ENCODE measurements around the gene PDE1A. TPM values are rescaled to one million over a fixed set of nuclear protein-coding genes. Genes with fewer than 3 reads are reported as not detected.
A peak's percentile ranks its signal among the peaks of the same experiment; 100 is the strongest.

Gene PDE1A
- total RNA-seq, 1 donor from 2014 or later, result 1.9 TPM

- H3K36me3 Mint-ChIP-seq, result no peaks in the 10 kb centered on the region
- no peak for TF ChIP-seq CTCF (IDR thresholded peaks at IDR 0.05; ENCODE audit: unreplicated experiment)
- no peak for DNase-seq (ENCODE audit: low spot score in 2 of 2, unreplicated experiment in 2 of 2)
- H3K9me3 Mint-ChIP-seq, result peaks cover 6% of the 10 kb centered on the region
- H3K4me1 Mint-ChIP-seq, result peaks cover 15% of the 10 kb centered on the region
- H3K4me3 Mint-ChIP-seq, result no peak overlapping the region
- H3K27me3 Mint-ChIP-seq (ENCODE audit: low read depth), result no peaks in the 10 kb centered on the region
- H3K27ac Mint-ChIP-seq, result no peak overlapping the region
These were observed 71.0 kb downstream of the PDE1A start for GRCh38 chr2:182355815-182356214.

- peaks cover 15% of the 10 kb centered on the region for H3K4me1 Mint-ChIP-seq
- no peak overlapping the region for H3K27ac Mint-ChIP-seq
- TF ChIP-seq CTCF (IDR thresholded peaks at IDR 0.05; ENCODE audit: unreplicated experiment), result no peak
- no peaks in the 10 kb centered on the region for H3K36me3 Mint-ChIP-seq
- H3K9me3 Mint-ChIP-seq, result no peaks in the 10 kb centered on the region
- no peak for DNase-seq (ENCODE audit: low spot score in 2 of 2, unreplicated experiment in 2 of 2)
- H3K4me3 Mint-ChIP-seq, result no peak overlapping the region
- H3K27me3 Mint-ChIP-seq (ENCODE audit: low read depth), result no peaks in the 10 kb centered on the region
These were observed 75.4 kb downstream of the PDE1A start for GRCh38 chr2:182351427-182351826.

GRCh38 chr2:182349268-182349667 is 77.6 kb downstream of the PDE1A start:
- Mint-ChIP-seq H3K4me1 (peaks cover 13% of the 10 kb centered on the region), H3K27me3 (ENCODE audit: low read depth) (no peaks in the 10 kb centered on the region), H3K9me3 (no peaks in the 10 kb centered on the region), H3K36me3 (no peaks in the 10 kb centered on the region), H3K4me3 (no peak overlapping the region), H3K27ac (peak overlapping the region; percentile 15)
- DNase-seq (ENCODE audit: low spot score in 2 of 2, unreplicated experiment in 2 of 2), result no peak
- TF ChIP-seq CTCF (IDR thresholded peaks at IDR 0.05; ENCODE audit: unreplicated experiment), result no peak

DNA sequence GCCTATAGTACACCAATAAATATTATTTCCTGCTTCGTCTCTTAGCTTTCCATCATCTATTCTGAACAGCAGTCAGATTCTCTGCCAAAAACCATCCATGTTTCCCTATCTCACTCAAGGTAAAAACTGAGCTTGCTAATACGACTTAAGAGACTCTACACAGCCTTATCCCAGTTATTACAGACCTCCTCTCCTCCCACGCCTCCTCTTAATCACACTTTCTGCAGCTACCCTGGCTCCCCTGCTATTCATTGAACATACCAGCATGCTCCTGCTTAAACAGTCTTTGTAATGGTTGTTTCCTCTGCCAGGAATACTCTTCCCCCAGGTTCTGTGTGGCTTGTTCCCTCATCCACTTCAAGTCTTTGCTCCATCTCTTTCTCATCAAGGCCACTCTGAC is 81.5 kb downstream of the PDE1A start:
- Mint-ChIP-seq H3K27ac (no peak overlapping the region), H3K36me3 (no peaks in the 10 kb centered on the region), H3K9me3 (no peaks in the 10 kb centered on the region), H3K27me3 (ENCODE audit: low read depth) (no peaks in the 10 kb centered on the region), H3K4me3 (no peak overlapping the region), H3K4me1 (peaks cover 13% of the 10 kb centered on the region)
- DNase-seq (ENCODE audit: low spot score in 2 of 2, unreplicated experiment in 2 of 2), result no peak
- TF ChIP-seq CTCF (IDR thresholded peaks at IDR 0.05; ENCODE audit: unreplicated experiment), result no peak

DNA sequence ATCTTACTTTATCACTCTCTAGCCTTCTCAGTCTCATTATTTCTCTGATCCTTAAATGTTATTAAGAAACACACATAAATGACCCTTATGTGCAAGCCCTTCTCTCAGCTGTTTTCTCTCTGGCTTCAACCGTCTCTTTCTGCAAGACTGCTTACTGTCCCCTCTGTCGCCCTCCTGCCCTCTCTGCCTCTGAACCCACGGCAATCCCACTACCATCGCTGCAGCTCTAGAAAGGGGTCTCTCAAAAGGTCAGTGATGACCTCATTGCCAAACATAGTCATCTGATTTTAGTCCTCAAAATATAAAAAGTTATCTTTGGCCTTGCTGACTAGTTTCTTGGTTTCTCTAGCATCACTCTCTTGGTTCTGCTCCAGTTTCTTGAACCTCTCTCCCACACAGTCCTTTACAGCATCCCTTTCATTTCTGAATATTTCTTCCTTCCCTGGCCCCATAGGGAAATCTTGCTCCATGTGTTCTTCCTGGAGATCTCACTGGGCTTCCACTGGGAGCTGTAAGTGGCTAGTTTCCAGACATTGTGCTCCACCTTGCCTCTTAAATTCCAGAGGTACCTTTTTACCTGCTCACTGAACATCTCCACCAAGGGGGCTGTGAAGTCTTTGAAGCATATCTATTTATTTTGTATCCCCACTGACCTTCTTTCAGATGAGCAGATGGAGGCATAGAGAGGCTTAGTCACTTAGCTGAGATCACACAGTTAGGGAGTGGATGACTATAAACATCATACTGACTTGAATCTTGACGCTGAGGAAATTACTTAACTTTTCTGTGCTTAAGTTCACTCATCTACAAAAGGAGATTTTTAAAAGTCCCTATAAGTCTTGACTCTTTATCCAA is 96.2 kb downstream of the PDE1A start:
- Mint-ChIP-seq H3K9me3 (peaks cover 45% of the 10 kb centered on the region), H3K4me3 (no peak overlapping the region), H3K27ac (no peak overlapping the region), H3K36me3 (peaks cover 3% of the 10 kb centered on the region), H3K4me1 (peaks cover 1% of the 10 kb centered on the region), H3K27me3 (ENCODE audit: low read depth) (no peaks in the 10 kb centered on the region)
- no peak for TF ChIP-seq CTCF (IDR thresholded peaks at IDR 0.05; ENCODE audit: unreplicated experiment)
- DNase-seq (ENCODE audit: low spot score in 2 of 2, unreplicated experiment in 2 of 2), result no peak

All from mesothelial cell of epicardium (in vitro differentiated cells).